HG03103 (cell line): ENCODE measurements around the gene ETV6.

Experiments used
- ATAC-seq: cut with Tn5 transposase; IDR thresholded peaks from one replicate; pipeline ENCODE4 v1.9.1; 2021; ENCODE audit warnings: low read depth; ENCODE audit not compliant: unreplicated experiment

ETV6 gene

GRCh38 chr12:11713202-11713601 is 63.7 kb downstream of the ETV6 start:
- no peak for ATAC-seq

GRCh38 chr12:11714626-11715025 is 65.2 kb downstream of the ETV6 start:
- no peak for ATAC-seq

GRCh38 chr12:11715621-11716020 is 66.1 kb downstream of the ETV6 start:
- ATAC-seq = no peak

GRCh38 chr12:11716794-11717518 is 67.5 kb downstream of the ETV6 start:
- no peak for ATAC-seq

GRCh38 chr12:11717519-11717961 is 68.1 kb downstream of the ETV6 start:
- no peak for ATAC-seq

GRCh38 chr12:11718105-11718504 is 68.6 kb downstream of the ETV6 start:
- ATAC-seq = no peak

- no peak for ATAC-seq
Observed at GRCh38 chr12:11718768-11719253, 69.3 kb downstream of the ETV6 start.

GRCh38 chr12:11719678-11720099 is 70.2 kb downstream of the ETV6 start:
- ATAC-seq = no peak

GRCh38 chr12:11722071-11722470 is 72.6 kb downstream of the ETV6 start:
- no peak for ATAC-seq

- ATAC-seq = no peak
Observed at GRCh38 chr12:11722578-11723138, 73.2 kb downstream of the ETV6 start.

GRCh38 chr12:11723993-11724392 is 74.5 kb downstream of the ETV6 start:
- no peak for ATAC-seq

- ATAC-seq = no peak
Observed at GRCh38 chr12:11724888-11725311, 75.4 kb downstream of the ETV6 start.

GRCh38 chr12:11725686-11726085 is 76.2 kb downstream of the ETV6 start:
- no peak for ATAC-seq

- no peak for ATAC-seq
Observed at GRCh38 chr12:11726659-11727058, 77.2 kb downstream of the ETV6 start.

- ATAC-seq = no peak
Observed at GRCh38 chr12:11727133-11727664, 77.7 kb downstream of the ETV6 start.

GRCh38 chr12:11728154-11728755 is 78.8 kb downstream of the ETV6 start:
- no peak for ATAC-seq

- ATAC-seq = no peak
Observed at GRCh38 chr12:11729008-11729407, 79.5 kb downstream of the ETV6 start.

- no peak for ATAC-seq
Observed at GRCh38 chr12:11729439-11730150, 80.1 kb downstream of the ETV6 start.

GRCh38 chr12:11730299-11731041 is 81.0 kb downstream of the ETV6 start:
- peak; percentile 41 for ATAC-seq

GRCh38 chr12:11731042-11731357 is 81.5 kb downstream of the ETV6 start:
- no peak for ATAC-seq
